ENCODE results near the gene HES5.

DNA sequence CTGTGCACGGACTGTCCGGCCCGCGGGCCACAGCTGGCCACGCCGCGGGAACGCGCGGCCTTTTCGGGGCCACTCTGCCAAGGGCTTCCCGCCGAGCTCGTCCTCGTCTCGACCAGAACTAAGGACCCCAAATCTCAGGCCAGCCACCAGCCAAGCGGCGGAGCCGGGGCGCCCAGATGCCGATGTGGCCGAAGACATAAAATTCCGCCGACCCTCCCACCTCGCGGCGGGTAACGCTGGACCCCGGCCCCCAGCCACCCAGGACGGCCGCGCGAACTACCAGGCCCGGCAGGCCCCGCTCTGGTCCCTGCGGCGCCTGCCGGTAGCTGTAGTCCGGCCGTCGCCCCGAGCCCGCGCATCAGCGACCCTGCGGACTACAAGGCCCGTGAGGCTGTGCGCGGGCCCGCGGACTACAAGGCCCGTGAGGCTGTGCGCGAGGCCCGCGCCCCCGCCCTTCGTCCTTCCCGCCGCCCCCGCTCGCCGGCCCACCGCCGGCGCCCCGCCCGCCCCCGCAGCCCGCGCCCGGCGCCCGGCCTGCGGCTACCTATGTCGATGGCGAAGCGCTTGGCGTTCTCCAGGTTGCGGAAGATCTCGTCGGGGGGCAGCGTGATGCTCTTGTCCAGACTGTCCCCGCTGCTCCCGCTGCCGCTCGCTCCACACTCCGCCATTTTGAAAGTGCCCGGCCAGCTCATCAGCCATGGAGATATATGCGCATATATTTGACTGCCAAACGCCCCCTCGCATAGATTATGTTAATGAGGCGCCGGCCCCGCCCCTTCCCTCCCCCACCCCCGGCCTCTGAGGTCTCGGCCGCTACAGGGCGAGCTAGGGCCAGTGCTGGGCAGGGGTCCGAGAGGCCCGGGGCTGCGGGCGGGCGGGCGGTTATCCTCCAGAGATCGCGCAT is 3.9 kb downstream of the HES5 start, which contains the start of gene PANK4:
- no peak for TF ChIP-seq KDM1A (IDR thresholded peaks at IDR 0.05; ENCODE audit: low read depth)
- TF ChIP-seq, protein P1, sequence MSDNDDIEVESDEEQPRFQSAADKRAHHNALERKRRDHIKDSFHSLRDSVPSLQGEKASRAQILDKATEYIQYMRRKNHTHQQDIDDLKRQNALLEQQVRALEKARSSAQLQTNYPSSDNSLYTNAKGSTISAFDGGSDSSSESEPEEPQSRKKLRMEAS (IDR thresholded peaks at IDR 0.05) = 0 out of 2 replicates have a peak, but pooled peaks have one; percentile 21
